Measurements from ENCODE around the gene DNAI4.

DNA sequence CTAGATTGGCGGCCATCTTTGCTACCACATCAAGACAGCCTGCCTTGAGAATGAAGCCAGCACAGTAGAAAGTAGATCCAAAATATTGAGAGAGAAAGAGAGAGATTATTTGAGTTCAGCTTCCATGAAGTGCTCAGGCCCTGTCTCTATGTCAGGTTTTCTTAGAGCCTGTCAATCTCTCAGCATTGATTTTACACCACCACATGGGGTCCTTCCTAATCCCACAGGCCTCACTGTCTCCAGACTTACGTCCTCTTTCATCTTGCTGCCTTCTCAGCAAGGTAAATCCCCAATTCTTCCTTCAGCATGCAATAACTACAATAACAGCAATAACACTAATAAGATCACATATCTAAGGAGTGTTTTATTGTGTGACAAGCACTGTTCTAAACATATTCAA lies 151.4 kb downstream of the DNAI4 start:
- TF ChIP-seq EZH2phosphoT487 (IDR thresholded peaks at IDR 0.05; ENCODE audit: low read depth) = no peak
- TF ChIP-seq, protein P1, sequence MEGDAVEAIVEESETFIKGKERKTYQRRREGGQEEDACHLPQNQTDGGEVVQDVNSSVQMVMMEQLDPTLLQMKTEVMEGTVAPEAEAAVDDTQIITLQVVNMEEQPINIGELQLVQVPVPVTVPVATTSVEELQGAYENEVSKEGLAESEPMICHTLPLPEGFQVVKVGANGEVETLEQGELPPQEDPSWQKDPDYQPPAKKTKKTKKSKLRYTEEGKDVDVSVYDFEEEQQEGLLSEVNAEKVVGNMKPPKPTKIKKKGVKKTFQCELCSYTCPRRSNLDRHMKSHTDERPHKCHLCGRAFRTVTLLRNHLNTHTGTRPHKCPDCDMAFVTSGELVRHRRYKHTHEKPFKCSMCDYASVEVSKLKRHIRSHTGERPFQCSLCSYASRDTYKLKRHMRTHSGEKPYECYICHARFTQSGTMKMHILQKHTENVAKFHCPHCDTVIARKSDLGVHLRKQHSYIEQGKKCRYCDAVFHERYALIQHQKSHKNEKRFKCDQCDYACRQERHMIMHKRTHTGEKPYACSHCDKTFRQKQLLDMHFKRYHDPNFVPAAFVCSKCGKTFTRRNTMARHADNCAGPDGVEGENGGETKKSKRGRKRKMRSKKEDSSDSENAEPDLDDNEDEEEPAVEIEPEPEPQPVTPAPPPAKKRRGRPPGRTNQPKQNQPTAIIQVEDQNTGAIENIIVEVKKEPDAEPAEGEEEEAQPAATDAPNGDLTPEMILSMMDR (IDR thresholded peaks at IDR 0.05; ENCODE audit: low read depth, low read length) = no peak

Measured in OCI-LY3 (cell line).